GM04504 (cell line): ENCODE results near the gene ZNF514.
"Not testable (repeated sequence)": the region's sequence is repeated elsewhere in the genome, so short reads cannot be mapped to it uniquely, and the experiment has no call there.

Source experiments
- DNase-seq: peaks from one replicate; pipeline ENCODE4 v3.0.0-alpha.2; 2012; ENCODE audit warnings: low read depth

The ZNF514 gene

GRCh38 chr2:95122197-95122551, 37.5 kb downstream of the ZNF514 start:
- no peak for DNase-seq

GRCh38 chr2:95121407-95122196, 38.0 kb downstream of the ZNF514 start, which contains the start of gene MRPS5:
Gene MRPS5, minus strand, starts transcription at chr2:95121808. Its CDS starts 17 bp downstream, at chr2:95121791.
- DNase-seq, result peak; percentile 44

GRCh38 chr2:95121093-95121406, 38.6 kb downstream of the ZNF514 start:
- DNase-seq, result peak; percentile 6

GRCh38 chr2:95115418-95115817, 44.2 kb downstream of the ZNF514 start:
- peak; percentile 22 for DNase-seq

DNA sequence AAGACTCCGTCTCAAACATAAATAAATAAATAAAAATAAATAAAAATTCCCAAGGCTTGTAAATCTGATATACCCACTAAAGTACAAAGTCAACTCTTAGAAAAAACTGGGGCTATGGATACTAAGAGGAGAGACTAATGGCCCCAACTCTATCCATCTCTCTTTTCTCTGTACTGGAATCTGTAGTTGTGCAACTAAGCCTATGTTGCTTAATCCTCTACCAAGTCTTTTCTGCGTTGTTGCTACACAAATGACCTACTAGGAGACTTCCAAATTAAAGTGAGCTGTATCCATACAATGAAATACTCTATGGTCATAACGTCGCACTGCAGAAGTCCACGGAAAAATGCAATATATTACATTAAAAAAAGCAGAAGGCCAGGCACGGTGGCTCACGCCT, 46.2 kb downstream of the ZNF514 start:
- DNase-seq, result no peak

DNA sequence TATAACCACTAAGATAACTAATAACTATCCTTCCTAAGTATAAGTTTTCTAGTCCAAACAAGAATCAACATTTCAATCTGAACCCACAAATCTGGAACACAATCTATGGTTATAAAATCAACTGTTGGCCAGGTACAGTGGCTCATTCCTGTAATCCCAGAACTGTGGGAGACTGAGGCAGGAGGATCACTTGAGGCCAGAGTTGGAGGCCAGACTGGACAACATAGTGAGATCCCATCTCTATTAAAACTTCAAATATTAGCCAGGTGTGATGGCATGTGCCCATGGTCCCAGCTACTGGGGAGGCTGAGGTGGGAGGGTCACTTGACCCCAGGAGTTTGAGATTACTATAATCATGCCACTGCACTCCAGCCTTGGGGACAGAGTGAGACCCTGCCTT, 49.3 kb downstream of the ZNF514 start:
- DNase-seq, result no peak

DNA sequence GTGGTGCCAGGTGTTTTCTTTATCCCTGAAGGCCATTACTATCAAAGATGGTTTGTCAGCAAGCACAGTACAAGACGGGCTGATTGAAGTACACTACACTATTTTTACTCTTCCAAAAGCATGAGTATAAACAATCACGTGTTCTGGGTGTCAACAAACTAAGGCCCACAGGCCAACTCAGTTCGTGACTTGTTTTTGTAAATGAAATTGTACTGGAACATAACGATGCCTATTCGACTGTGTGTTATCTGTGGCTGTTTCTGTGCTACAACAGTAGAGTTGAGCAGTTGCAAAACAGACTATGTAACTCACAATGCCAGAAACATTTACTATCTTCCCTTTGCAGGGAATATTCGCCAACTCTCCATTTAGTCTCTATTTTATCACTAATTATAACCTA, 50.4 kb downstream of the ZNF514 start:
- no peak for DNase-seq

DNA sequence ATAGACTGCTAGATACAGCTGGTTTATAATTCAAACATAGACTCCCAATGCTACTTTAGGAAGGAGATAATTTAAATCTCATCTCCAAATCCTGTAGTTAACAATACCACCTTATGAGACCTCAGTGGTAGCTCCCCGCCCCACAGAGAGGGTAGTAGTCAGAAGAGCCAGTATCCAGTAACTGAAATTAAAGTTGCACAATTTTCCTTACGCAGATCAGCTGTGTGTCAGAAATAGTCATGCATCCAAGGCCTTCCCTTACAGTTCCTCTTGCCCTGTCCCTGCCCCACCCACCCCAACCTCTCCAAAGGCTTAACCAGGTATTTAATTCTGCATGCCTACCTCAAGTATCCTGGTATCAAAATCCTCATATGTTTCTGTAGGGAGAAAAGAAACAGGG, 53.6 kb downstream of the ZNF514 start:
- no peak for DNase-seq

DNA sequence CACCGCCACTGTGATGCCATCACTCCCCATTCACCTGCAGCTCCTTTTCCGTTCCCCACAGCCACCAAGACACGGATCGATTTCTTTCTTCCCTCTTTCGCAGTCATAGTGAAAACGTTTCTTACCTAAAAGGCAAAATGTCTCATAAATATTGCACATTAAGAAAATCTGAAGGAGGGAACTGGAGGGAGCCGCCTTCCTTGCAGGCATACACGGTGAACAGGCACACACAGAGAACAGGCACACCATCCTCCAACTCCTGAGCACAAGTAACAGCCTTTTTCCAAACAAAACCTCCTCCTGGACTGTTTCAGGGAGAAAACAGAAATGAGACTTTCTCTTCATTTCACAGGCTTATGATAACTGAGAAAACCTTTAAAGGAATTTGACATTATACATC, 55.0 kb downstream of the ZNF514 start:
- no peak for DNase-seq

DNA sequence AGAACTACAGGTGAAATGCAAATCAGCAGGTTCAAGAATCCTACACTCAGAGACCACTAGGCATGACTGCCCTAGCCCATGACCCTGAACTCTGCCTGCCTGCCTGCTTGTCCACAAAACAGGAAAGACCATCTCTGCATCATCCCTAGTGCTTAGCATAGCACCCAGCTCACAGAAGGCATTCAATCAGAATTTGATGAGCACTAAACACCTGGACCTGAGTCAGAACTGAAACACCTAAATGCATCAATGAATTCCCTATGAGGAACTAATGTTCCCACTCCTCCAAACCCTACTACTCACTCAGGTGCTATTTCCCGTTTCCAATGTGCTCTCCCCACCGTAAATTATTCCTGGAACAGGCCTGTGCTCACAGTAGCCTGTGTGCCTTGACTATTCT, 59.7 kb downstream of the ZNF514 start:
- DNase-seq, result no peak

GRCh38 chr2:95098273-95098672, 61.4 kb downstream of the ZNF514 start:
- DNase-seq, result not testable (repeated sequence)
